ENCODE results near the gene RBKS. TPM values are rescaled to one million over a fixed set of nuclear protein-coding genes. Genes with fewer than 3 reads are reported as not detected.

Gene RBKS
- total and polyA plus RNA-seq, 2 of the 13 experiments (the other 11 are each of a cell fraction or from before 2014, with no cell fraction given): 7.7 to 8.3 TPM

DNA sequence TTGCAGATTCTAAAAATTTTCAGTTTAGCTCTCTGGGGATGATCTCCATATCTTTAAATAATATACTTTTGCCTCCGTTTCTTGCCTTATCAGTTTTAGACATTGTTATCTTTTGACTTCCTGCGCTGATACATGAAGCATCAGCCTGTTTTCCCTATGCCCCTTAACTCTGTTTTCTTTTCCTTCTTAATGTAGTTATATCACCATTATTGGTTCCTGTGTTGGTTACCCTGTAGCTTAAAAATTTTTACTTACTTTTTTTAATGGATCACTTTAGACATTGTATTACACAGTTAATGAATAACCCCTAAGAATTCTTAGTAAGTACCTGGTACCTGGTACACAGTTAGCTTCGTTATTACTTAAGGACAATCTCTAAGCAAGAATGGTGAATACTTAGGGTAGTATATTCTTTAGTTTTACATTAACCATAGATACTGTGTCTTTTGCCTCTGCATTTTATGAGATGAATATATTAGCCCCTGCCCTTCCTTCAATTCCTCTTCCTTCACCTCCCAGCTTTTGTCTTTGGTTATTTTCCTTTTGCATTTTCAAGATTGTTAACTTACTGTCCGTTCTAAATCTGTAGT lies 41.3 kb upstream of the RBKS start:
- in situ Hi-C loops (cut with HindIII; ENCODE audit: extremely low pct_ligation_motif_present, low pct_unique_long_range_greater_than_20kb): no loop called here
- Histone ChIP-seq H3K27me3 (ENCODE audit: control insufficient read depth in 1 of 2, insufficient read depth in 2 of 2, low read length in 2 of 2) (no peaks in the 10 kb centered on the region), H3K4me2 (ENCODE audit: low read depth, low read length) (no peak overlapping the region), H2AFZ (ENCODE audit: low read length) (no peak overlapping the region), H4K20me1 (ENCODE audit: insufficient read depth, low read length) (no peaks in the 10 kb centered on the region), H3K9ac (ENCODE audit: insufficient read depth, low read depth, low read length) (no peak overlapping the region), H3K36me3 (replicated peaks in 1 of 2; ENCODE audit: control insufficient read depth in 1 of 2, insufficient read depth in 2 of 2, low read length in 2 of 2) (no peaks in the 10 kb centered on the region; a peak in 1 of 5 replicates), H3K27ac (ENCODE audit: extremely low read length, insufficient read depth, low read length) (no peak overlapping the region), H3K4me3 (replicated peaks in 1 of 3; ENCODE audit: insufficient read depth in 1 of 3, low read depth in 2 of 3, low read length in 3 of 3) (no peak overlapping the region), H3K4me1 (ENCODE audit: insufficient read depth, low read length) (peaks cover 20% of the 10 kb centered on the region), H3K9me3 (ENCODE audit: low read length) (no peaks in the 10 kb centered on the region), H3K79me2 (ENCODE audit: insufficient read depth, low read length) (no peaks in the 10 kb centered on the region)
- no peak for DNase-seq (ENCODE audit: low spot score)
- no peak for ATAC-seq
- ChIA-PET POLR2A (no interaction called here), CTCF (ENCODE audit: low intra/inter-chr PET ratio, low total read pairs) (no interaction called here)
- intact Hi-C loops (cut with micrococcal nuclease; ENCODE audit: unreplicated experiment): no loop called here
- no peak for FAIRE-seq
- TF ChIP-seq ZNF724P (CRISPR knock-in tag; IDR thresholded peaks at IDR 0.05; ENCODE audit: borderline replicate concordance) (no peak), GABPA (IDR thresholded peaks at IDR 0.05; ENCODE audit: low read depth, low read length) (no peak), GABPA (CRISPR knock-in tag; IDR thresholded peaks at IDR 0.05; ENCODE audit: low read depth) (no peak), ZNF777 (CRISPR knock-in tag; IDR thresholded peaks at IDR 0.05) (no peak), ZNF562 (CRISPR knock-in tag; IDR thresholded peaks at IDR 0.05; ENCODE audit: borderline replicate concordance) (no peak), HOXA5 (CRISPR knock-in tag; IDR thresholded peaks at IDR 0.05) (no peak), ARNTL (CRISPR knock-in tag; IDR thresholded peaks at IDR 0.05) (no peak), TRIM24 (CRISPR knock-in tag; IDR thresholded peaks at IDR 0.05) (no peak), LCORL (IDR thresholded peaks at IDR 0.05) (no peak), LCORL (CRISPR knock-in tag; IDR thresholded peaks at IDR 0.05) (no peak), MAFG (CRISPR knock-in tag; IDR thresholded peaks at IDR 0.05) (no peak), SIX1 (CRISPR knock-in tag; IDR thresholded peaks at IDR 0.05; ENCODE audit: borderline replicate concordance) (no peak)
- TF ChIP-seq, protein P1, sequence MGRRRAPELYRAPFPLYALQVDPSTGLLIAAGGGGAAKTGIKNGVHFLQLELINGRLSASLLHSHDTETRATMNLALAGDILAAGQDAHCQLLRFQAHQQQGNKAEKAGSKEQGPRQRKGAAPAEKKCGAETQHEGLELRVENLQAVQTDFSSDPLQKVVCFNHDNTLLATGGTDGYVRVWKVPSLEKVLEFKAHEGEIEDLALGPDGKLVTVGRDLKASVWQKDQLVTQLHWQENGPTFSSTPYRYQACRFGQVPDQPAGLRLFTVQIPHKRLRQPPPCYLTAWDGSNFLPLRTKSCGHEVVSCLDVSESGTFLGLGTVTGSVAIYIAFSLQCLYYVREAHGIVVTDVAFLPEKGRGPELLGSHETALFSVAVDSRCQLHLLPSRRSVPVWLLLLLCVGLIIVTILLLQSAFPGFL (CRISPR knock-in tag; IDR thresholded peaks at IDR 0.05): no peak
- TF ChIP-seq, protein P2, sequence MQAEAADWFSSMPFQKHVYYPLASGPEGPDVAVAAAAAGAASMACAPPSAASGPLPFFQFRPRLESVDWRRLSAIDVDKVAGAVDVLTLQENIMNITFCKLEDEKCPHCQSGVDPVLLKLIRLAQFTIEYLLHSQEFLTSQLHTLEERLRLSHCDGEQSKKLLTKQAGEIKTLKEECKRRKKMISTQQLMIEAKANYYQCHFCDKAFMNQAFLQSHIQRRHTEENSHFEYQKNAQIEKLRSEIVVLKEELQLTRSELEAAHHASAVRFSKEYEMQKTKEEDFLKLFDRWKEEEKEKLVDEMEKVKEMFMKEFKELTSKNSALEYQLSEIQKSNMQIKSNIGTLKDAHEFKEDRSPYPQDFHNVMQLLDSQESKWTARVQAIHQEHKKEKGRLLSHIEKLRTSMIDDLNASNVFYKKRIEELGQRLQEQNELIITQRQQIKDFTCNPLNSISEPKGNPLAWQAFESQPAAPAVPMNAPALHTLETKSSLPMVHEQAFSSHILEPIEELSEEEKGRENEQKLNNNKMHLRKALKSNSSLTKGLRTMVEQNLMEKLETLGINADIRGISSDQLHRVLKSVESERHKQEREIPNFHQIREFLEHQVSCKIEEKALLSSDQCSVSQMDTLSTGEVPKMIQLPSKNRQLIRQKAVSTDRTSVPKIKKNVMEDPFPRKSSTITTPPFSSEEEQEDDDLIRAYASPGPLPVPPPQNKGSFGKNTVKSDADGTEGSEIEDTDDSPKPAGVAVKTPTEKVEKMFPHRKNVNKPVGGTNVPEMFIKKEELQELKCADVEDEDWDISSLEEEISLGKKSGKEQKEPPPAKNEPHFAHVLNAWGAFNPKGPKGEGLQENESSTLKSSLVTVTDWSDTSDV (CRISPR knock-in tag; IDR thresholded peaks at IDR 0.05): no peak
- BruUV-seq (replicated peaks): no TSS peak
- 95% methylated on average over 4 of the region's 4 CpGs for WGBS (ENCODE audit: low lambda C conversion rate)

All from HepG2 (cell line).